ENCODE measurements around the gene KRTAP12-2.

GRCh38 chr21:44702973-44703730 is 36.4 kb upstream of the KRTAP12-2 start:
- TF ChIP-seq, protein P1, sequence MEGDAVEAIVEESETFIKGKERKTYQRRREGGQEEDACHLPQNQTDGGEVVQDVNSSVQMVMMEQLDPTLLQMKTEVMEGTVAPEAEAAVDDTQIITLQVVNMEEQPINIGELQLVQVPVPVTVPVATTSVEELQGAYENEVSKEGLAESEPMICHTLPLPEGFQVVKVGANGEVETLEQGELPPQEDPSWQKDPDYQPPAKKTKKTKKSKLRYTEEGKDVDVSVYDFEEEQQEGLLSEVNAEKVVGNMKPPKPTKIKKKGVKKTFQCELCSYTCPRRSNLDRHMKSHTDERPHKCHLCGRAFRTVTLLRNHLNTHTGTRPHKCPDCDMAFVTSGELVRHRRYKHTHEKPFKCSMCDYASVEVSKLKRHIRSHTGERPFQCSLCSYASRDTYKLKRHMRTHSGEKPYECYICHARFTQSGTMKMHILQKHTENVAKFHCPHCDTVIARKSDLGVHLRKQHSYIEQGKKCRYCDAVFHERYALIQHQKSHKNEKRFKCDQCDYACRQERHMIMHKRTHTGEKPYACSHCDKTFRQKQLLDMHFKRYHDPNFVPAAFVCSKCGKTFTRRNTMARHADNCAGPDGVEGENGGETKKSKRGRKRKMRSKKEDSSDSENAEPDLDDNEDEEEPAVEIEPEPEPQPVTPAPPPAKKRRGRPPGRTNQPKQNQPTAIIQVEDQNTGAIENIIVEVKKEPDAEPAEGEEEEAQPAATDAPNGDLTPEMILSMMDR (IDR thresholded peaks at IDR 0.05 in 4 of 5, conservative IDR thresholded peaks at IDR 0.05 in 1 of 5), result no peak
- no peak for TF ChIP-seq POLR2A (IDR thresholded peaks at IDR 0.05)
